Endothelial cell of umbilical vein (primary cell): ENCODE measurements around the gene NUP153. TPM values are rescaled to one million over a fixed set of nuclear protein-coding genes. Genes with fewer than 3 reads are reported as not detected.

Experiments
- BruUV-seq: library from RNA; stranded (reverse); fragments of 400-500 nt; replicated peaks from 2 replicates; lab custom pipeline; 2021; lab: Mats Ljungman, UMichigan
- CTCF ChIA-PET: fragments of 300-600, 350-600 bp; sonication (Branson Sonifier 250); formaldehyde crosslinking; loops from one replicate; lab custom pipeline; 2021; ENCODE audit warnings: antibody characterized with exemption, inconsistent platforms; lab: Charles Lee
- POLR2A ChIA-PET: fragments of 300-600, 350-600 bp; sonication (Branson Sonifier 250); formaldehyde crosslinking; loops from one replicate; lab custom pipeline; 2021; ENCODE audit warnings: antibody characterized with exemption, inconsistent platforms; lab: Charles Lee
- DNase-seq: peaks from one replicate; pipeline ENCODE4 v3.0.0-alpha.2; 2011; ENCODE audit warnings: low read depth, low spot score
- FAIRE-seq: peaks from 2 replicates; lab custom pipeline; 2011; peaks lifted over from hg19 to GRCh38; lab: Jason Lieb, UNC
- H2AFZ ChIP-seq: 2 replicates; pipeline ENCODE4 v1.6.0; 2012; ENCODE audit warnings: low read depth, low read length, control low read depth, inconsistent platforms
- H3K27ac ChIP-seq: 2 replicates; pipeline ENCODE4 v1.5.1; 2011; ENCODE audit warnings: low read depth, mild to moderate bottlenecking, control low read depth, low read length, moderate library complexity; ENCODE audit not compliant: insufficient read depth
- H3K27me3 ChIP-seq, 2 experiments: 2 replicates each; pipeline versions ENCODE4 v1.6.0 to v1.6.1; 2011; ENCODE audit warnings: low read length in 2 of 2, mixed read lengths in 1 of 2; ENCODE audit not compliant: control insufficient read depth in 2 of 2, insufficient read depth in 2 of 2
- H3K36me3 ChIP-seq, 2 experiments: 2 replicates in 1 of 2; 3 replicates in 1 of 2; pipeline ENCODE4 v1.5.1; 2011; ENCODE audit warnings: low read length in 2 of 2, mild to moderate bottlenecking in 1 of 2, moderate library complexity in 1 of 2; ENCODE audit not compliant: control insufficient read depth in 2 of 2, insufficient read depth in 2 of 2; ENCODE audit errors: extremely low read depth in 1 of 2
- H3K4me1 ChIP-seq: 3 replicates; pipeline ENCODE4 v1.5.1; 2011; ENCODE audit warnings: mild to moderate bottlenecking, low read length; ENCODE audit not compliant: control insufficient read depth, insufficient read depth; ENCODE audit errors: extremely low read depth
- H3K4me2 ChIP-seq: 2 replicates; pipeline ENCODE4 v1.6.1; 2011; ENCODE audit warnings: low read length, control low read depth, mixed read lengths; ENCODE audit not compliant: insufficient read depth
- H3K4me3 ChIP-seq, 3 experiments: fragments of 200-600 bp in 1 of 3; sonication (generic), shearing (Covaris generic) in 1 of 3; replicated peaks in 1 of 3; 2 replicates each; pipeline ENCODE4 v1.5.1; 2011 to 2016; ENCODE audit warnings: control low read depth in 3 of 3, low read length in 3 of 3, mild to moderate bottlenecking in 2 of 3, inconsistent platforms in 1 of 3, low read depth in 1 of 3, moderate library complexity in 1 of 3; ENCODE audit not compliant: insufficient read depth in 1 of 3
- H3K79me2 ChIP-seq: 2 replicates; pipeline ENCODE4 v1.6.0; 2012; ENCODE audit warnings: low read length, inconsistent platforms; ENCODE audit not compliant: control insufficient read depth, insufficient read depth
- H3K9ac ChIP-seq: replicated peaks from 2 replicates; pipeline ENCODE3; 2011; ENCODE audit warnings: low read length, control low read depth; ENCODE audit not compliant: insufficient read depth; ENCODE audit errors: extremely low read depth
- H3K9me1 ChIP-seq: replicated peaks from 3 replicates; pipeline ENCODE4 v1.6.0; 2011; ENCODE audit warnings: mild to moderate bottlenecking, low read length; ENCODE audit not compliant: control insufficient read depth, insufficient read depth; ENCODE audit errors: extremely low read depth
- H3K9me3 ChIP-seq: replicated peaks from 2 replicates; pipeline ENCODE4 v1.5.1; 2012; ENCODE audit warnings: low read length, inconsistent platforms; ENCODE audit not compliant: control insufficient read depth, insufficient read depth
- H4K20me1 ChIP-seq: replicated peaks from 2 replicates; pipeline ENCODE3; 2011; ENCODE audit warnings: mild to moderate bottlenecking, low read length; ENCODE audit not compliant: control insufficient read depth, insufficient read depth; ENCODE audit errors: extremely low read depth
- EZH2 ChIP-seq: IDR thresholded peaks from 2 replicates; pipeline ENCODE4 v1.6.1; 2012; ENCODE audit warnings: borderline replicate concordance, low read depth, mild to moderate bottlenecking, moderate library complexity, low read length, inconsistent platforms; ENCODE audit not compliant: severe bottlenecking
- FOS ChIP-seq: IDR thresholded peaks from 2 replicates; pipeline ENCODE4 v1.6.1; 2011; ENCODE audit warnings: mild to moderate bottlenecking, low read length, moderate library complexity, borderline replicate concordance; ENCODE audit not compliant: insufficient read depth
- GATA2 ChIP-seq: IDR thresholded peaks from 2 replicates; pipeline ENCODE4 v1.7.0; 2011; ENCODE audit warnings: low read depth, mild to moderate bottlenecking, moderate library complexity, mixed read lengths, low read length; ENCODE audit not compliant: insufficient read length, insufficient read depth
- JUN ChIP-seq: IDR thresholded peaks from 2 replicates; pipeline ENCODE4 v1.6.1; 2011; ENCODE audit warnings: borderline replicate concordance, low read depth; ENCODE audit not compliant: insufficient read length, insufficient read depth
- MYC ChIP-seq: IDR thresholded peaks from one replicate; pipeline ENCODE4 v1.6.1; 2011; ENCODE audit warnings: mild to moderate bottlenecking, low read depth, low read length
- POLR2A ChIP-seq: IDR thresholded peaks from 2 replicates; pipeline ENCODE4 v1.6.1; 2012; ENCODE audit warnings: low read depth, mild to moderate bottlenecking, control low read depth, low read length
- POLR2AphosphoS5 ChIP-seq: IDR thresholded peaks from 2 replicates; pipeline ENCODE4 v1.6.1; 2012; ENCODE audit warnings: low read depth, mild to moderate bottlenecking, control low read depth, low read length, moderate library complexity; ENCODE audit not compliant: insufficient read depth
- dilution Hi-C: fragments of 300-500 bp; cut with MboI; formaldehyde crosslinking; loops from one replicate; pipeline ENCODE4 v1.15.0; 2019; ENCODE audit warnings: low sequenced_read_pairs; ENCODE audit not compliant: extremely low pct_ligation_motif_present
- intact Hi-C: fragments of 100-400 bp; cut with micrococcal nuclease; formaldehyde crosslinking; loops from one replicate; pipeline ENCODE4 v1.10.0; 2022
- polyA plus RNA-seq, 4 experiments: library from polyadenylated mRNA; depleted of rRNA in 3 of 4; stranded (reverse) in 3 of 4; unstranded in 1 of 4; fragments of >200 nt; gene quantifications; 2 replicates each; pipeline versions ENCODE4 v1.2.1 to v1.2.3, GENCODE V29; 2011 to 2012; ENCODE audit warnings: missing spikeins in 1 of 4
- total RNA-seq: library from RNA; stranded (reverse); gene quantifications from 2 replicates; pipeline ENCODE4 v1.2.3, GENCODE V29; 2021
- TF ChIP-seq, protein P1 (sequence below): IDR thresholded peaks from 2 replicates; pipeline ENCODE4 v1.6.1; 2011; ENCODE audit not compliant: insufficient read depth, insufficient read length
- TF ChIP-seq, protein P2 (sequence below), 2 donors: IDR thresholded peaks; 1 replicate in 1 of 2; 2 replicates in 1 of 2; pipeline ENCODE4 v1.5.1; 2011; ENCODE audit warnings: low read length in 2 of 2, mild to moderate bottlenecking in 2 of 2, moderate library complexity in 2 of 2, control low read depth in 1 of 2, inconsistent platforms in 1 of 2, low read depth in 1 of 2; ENCODE audit not compliant: insufficient read depth in 1 of 2; ENCODE audit errors: extremely low read depth in 1 of 2

The NUP153 gene
- total and polyA plus RNA-seq, 2 donors (not counting 3 experiments of a cell fraction or from before 2014, with no cell fraction given), result 22.0 to 51.0 TPM

DNA sequence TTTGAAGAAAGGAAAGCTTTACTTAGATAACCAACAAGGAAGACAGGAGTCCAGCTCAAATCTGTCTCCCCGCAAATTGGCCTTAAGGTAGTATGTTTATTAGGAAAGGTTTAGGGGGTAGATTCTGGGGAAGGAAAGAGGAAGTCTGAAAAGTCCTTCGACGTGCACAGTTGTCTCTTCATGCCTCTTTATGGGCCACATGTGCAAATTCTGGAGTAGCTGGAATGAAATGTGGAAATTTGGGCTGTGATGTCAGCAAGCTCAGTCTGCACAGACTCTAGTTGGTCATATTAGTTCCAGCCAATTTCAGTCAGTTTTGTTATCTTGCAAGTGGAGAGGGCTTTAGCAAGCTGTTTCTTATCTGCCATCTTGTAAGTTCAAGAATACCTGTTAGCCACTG is 50.1 kb downstream of the NUP153 start:
- DNase-seq, result no peak
- intact Hi-C loops, result no loop called here

More for the DNA sequence above, 50.1 kb downstream of the NUP153 start:
- H3K4me1 ChIP-seq, result peaks cover 4% of the 10 kb centered on the region
- no peaks in the 10 kb centered on the region for H3K9me1 ChIP-seq
- no peak overlapping the region for H3K4me3 ChIP-seq
- BruUV-seq, result no TSS peak
- no peaks in the 10 kb centered on the region for H3K27me3 ChIP-seq
- no peak overlapping the region for H2AFZ ChIP-seq
- no peak overlapping the region for H3K9ac ChIP-seq
- H3K36me3 ChIP-seq, result peaks cover 11 to 18% of the 10 kb centered on the region in 2 experiments
- dilution Hi-C loops, result no loop called here
- H3K4me2 ChIP-seq, result no peak overlapping the region
- TF ChIP-seq, protein P1, sequence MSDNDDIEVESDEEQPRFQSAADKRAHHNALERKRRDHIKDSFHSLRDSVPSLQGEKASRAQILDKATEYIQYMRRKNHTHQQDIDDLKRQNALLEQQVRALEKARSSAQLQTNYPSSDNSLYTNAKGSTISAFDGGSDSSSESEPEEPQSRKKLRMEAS, result no peak
- TF ChIP-seq, protein P2, sequence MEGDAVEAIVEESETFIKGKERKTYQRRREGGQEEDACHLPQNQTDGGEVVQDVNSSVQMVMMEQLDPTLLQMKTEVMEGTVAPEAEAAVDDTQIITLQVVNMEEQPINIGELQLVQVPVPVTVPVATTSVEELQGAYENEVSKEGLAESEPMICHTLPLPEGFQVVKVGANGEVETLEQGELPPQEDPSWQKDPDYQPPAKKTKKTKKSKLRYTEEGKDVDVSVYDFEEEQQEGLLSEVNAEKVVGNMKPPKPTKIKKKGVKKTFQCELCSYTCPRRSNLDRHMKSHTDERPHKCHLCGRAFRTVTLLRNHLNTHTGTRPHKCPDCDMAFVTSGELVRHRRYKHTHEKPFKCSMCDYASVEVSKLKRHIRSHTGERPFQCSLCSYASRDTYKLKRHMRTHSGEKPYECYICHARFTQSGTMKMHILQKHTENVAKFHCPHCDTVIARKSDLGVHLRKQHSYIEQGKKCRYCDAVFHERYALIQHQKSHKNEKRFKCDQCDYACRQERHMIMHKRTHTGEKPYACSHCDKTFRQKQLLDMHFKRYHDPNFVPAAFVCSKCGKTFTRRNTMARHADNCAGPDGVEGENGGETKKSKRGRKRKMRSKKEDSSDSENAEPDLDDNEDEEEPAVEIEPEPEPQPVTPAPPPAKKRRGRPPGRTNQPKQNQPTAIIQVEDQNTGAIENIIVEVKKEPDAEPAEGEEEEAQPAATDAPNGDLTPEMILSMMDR (IDR thresholded peaks at IDR 0.05; ENCODE audit: extremely low read depth in 1 of 2, insufficient read depth in 1 of 2, low read depth in 1 of 2, low read length in 2 of 2), result no peak
- TF ChIP-seq POLR2A (no peak), GATA2 (no peak), JUN (no peak), POLR2AphosphoS5 (no peak), MYC (no peak), EZH2 (no peak), FOS (no peak)
- no peaks in the 10 kb centered on the region for H3K9me3 ChIP-seq
- H3K27ac ChIP-seq, result no peak overlapping the region
- H4K20me1 ChIP-seq, result peaks cover 2% of the 10 kb centered on the region
- POLR2A ChIA-PET, result no interaction called here
- no peak for FAIRE-seq
- peaks cover 59% of the 10 kb centered on the region for H3K79me2 ChIP-seq
- CTCF ChIA-PET, result interaction anchor here (0.9 to 1.5 kb wide), 3 partner anchors 10 to 23 kb away, joined by 3 to 4 read pairs (median 3); no protein-coding TSS in a partner anchor
